ENCODE results near the gene ZNF768.
"Not testable (repeated sequence)": the region's sequence is repeated elsewhere in the genome, so short reads cannot be mapped to it uniquely, and the experiment has no call there.

Gene ZNF768

GRCh38 chr16:30533146-30533522 is 6.8 kb upstream of the ZNF768 start:
- DNase-seq (ENCODE audit: low spot score): no peak

DNA sequence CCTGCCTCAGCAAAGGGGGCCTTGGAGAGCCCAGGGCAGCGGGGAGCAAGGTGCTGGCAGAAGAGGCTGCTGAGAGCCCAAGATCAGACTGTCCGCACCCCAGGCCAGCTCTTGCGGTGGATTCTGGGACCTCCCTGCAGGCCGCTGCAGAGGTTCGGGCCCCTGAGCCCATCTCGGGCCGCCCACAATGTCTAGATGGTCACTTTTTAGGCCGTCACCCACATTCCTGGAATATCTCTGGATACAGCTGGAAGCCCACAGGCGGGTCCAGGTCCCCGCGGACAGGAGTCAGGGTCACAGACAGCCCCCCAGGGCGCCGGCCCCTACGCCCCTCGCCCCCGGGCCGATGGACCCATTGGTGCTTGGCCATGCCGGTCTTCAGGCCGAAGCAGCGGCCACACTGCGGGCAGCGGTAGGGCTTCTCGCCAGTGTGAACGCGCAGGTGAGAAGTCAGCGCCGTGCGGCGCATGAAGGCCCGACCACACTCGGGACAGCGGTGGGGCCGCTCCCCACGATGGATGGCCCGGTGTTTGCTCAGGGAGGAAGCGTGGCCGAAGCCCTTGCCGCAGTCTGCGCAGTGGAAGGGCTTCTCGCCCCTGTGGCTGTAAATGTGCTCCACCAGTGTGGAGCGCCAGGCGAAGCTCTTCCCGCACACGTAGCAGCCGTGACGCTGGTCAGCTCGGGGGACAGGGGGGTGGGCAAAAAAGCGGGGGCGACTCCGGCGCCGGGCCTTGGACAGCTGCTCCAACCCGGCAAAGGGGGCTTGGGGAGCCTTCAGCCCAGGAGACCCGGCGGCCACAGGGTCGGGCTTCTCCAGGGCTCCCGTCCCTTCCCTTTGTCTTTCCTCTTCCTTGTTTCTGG is 6.1 kb upstream of the ZNF768 start:
- no peak for DNase-seq (ENCODE audit: low spot score)

DNA sequence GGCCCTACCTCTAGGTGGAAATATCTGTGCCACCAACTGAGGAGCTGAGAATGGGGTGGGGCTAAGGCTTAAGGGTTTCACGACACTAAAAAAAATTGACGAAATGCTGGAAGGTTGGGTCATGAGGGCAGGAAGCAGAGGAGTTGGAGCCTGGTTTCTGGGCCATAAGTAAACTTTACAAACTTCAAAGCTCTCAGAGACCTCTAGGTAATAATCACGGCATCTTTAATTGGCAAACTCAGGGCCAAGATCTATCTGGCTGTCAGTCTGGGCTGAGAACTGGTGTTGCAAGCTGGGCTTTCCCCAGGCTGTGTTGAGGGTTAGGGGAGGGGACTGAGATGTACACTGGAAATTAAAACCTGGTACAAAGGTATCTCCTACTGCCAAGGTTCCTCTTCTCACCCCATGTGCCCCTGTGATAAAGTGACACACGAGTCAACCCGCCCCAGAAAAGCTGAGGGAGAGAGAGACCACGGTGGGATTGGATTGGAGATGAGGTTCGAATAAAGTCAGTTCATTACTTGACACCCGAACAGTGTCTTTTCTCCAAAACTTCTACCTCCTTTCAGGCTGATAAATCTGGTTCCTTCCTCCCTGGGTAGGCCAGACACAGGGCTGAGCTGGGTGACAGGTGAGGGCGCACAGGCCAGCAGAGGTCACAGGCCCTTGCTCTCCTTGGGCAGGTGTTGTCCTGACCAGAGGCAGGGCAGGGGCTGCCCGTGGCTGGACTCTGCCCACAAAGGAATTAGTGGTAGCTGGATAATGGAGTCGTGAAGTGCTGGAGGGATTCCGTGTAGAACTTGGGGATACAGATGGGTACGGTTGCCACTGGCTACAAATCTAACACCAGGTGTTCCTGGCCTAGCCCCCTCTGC is 4.0 kb upstream of the ZNF768 start:
- no peak for DNase-seq (ENCODE audit: low spot score)

DNA sequence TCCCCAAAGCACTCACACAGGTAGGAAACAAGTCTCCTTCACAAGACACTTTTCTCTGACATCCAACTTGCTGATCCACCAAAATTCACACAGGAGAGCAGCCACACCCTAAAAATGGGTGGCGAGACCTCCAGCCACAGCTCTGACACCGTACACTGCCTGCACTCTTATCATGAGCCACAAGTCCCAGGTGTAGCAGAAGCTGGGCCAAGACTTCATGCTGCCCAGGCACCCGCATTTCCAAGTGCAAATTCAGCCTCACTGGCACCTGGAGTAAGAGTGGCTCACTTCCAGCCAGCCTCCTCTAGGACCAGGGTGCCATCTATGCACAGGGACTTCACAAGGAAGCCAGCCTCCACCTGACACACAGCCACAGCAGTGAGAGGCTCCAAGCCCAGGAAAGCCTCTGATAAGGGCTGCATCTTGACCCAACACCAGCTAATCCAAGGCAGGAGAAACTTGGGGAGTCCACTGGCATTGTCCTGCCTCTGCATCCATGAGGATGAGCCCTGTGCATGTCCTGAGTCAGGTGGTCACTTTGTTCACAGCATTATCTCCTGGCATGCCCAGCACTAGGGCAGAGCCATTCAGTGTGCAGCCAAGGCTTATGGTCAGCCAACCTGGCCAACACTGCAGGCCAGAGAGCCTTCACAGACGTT is 2.6 kb upstream of the ZNF768 start:
- DNase-seq (ENCODE audit: low spot score): no peak

DNA sequence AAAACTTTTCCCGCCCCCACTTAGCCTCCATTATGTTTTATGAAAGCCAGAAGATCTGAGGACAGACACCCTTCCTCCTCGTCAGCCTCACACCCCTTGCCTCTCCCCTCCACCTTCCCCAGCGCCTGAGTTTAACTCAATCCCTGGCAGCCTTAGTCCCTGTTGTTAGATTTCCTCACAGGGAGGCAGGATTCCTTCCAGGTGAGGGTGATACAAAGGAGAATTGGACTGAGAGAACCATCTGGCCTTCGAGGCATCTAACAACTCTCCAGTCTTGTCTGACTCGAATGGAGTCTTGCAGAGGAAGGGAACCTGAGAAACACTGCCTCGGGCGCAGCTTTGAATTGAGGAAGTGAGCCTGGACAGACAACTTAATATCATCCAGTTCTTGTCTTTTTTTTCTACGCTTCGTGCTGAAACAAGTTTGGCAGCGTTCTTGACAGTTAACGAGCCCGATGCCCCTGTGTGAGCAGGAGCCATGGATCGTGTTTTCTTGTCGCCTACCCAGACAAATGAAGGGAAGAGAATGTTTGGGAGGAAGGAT is 1.3 kb upstream of the ZNF768 start:
- DNase-seq (ENCODE audit: low spot score): no peak

DNA sequence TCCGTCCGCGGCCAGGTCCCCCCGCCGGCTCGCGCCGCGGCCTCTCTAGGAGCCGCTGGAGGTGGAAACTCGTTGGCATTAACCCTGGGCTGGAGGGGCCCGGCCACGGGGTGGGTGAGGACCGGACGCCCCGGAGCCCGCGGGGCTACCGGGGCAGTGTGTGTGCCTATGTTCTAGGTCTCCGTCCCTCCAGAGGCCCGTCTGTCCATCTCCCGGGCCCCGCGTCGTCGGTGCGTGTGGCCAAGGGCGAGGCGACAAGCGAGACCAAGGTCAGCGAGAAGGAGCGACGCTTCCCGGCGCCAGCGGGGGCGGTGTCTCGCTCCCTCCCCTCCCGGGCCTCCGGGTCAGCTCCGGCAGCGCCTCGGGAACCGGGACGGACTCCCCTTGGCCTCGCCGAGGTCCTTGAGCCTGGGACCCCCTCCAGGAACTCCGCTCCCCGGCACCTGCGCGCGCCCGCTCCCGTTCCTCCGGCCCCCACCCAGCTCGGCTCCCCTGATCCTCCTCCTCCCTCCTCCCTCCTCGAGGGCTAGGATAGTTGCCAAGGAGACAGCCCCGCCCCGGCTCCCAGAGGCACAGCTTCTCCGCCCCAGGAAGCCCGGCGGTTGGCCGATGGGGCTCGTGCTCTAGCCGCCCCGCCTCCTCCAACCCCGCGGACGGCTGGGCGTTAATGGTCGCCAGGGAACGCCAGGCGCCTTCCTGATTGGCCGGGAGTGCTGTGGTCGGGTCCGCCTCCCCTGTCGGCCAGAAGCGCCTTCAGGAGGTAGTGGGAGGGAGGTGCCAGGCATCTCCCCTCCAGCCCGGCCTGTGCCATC is 663 bp upstream of the ZNF768 start:
- peak; percentile 98 for DNase-seq (ENCODE audit: low spot score)

DNA sequence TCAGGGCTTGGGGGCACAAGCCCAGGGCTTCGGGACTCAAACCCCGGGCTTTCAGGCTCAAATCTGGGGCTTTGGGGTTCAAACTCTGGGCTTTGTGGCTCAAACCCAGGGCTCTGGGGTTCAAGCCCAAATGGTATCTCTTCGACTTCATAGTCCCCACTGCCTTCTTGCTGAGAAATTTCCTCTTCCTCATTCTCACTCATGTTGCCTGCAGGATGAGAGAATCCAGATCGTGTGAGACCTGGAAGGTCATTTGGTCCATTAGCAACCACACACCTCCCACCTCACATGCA is 576 bp downstream of the ZNF768 start:
- DNase-seq (ENCODE audit: low spot score): no peak

- DNase-seq (ENCODE audit: low spot score): no peak
Measured at GRCh38 chr16:30524575-30525568, 1.5 kb downstream of the ZNF768 start.

GRCh38 chr16:30523768-30524574 is 2.4 kb downstream of the ZNF768 start:
- DNase-seq (ENCODE audit: low spot score): no peak

GRCh38 chr16:30522702-30523463 is 3.5 kb downstream of the ZNF768 start:
- DNase-seq (ENCODE audit: low spot score): not testable (repeated sequence)

GRCh38 chr16:30521873-30522641 is 4.3 kb downstream of the ZNF768 start:
- DNase-seq (ENCODE audit: low spot score): no peak

- no peak for DNase-seq (ENCODE audit: low spot score)
Measured at GRCh38 chr16:30521476-30521872, 4.9 kb downstream of the ZNF768 start.

- no peak for DNase-seq (ENCODE audit: low spot score)
Measured at GRCh38 chr16:30519120-30520049, 7.0 kb downstream of the ZNF768 start.

GRCh38 chr16:30518552-30518951 is 7.8 kb downstream of the ZNF768 start:
- no peak for DNase-seq (ENCODE audit: low spot score)

- DNase-seq (ENCODE audit: low spot score): no peak
Measured at GRCh38 chr16:30515275-30515674, 11.1 kb downstream of the ZNF768 start.

GRCh38 chr16:30511509-30511908 is 14.9 kb downstream of the ZNF768 start:
- DNase-seq (ENCODE audit: low spot score): no peak

DNA sequence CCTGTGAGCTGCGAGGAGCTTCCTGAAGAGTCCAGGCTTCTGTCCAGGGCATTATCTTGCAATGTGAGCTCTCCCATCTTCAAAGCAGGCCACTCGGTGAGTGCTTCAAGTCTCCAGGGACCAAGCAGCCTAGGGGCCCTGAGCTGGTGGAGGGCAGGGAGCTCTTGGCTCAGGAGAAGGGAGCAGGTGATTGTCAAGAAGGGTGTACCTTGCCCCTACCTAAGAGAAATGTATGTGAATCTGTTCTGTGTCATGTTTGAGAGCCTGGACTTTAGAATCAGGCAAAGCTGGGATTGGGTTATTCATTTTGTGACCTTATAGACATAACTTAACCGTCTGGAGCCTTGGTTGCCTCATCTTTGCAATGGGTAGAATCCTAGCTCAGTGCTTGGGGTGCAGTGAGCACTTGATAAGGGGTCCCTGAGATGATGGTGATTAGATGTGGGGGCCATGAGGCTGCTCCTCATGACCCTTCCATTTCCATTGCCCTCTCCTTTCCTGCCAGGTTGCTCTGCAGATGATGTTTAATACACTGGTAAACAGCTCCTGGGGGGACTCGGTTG is 15.9 kb downstream of the ZNF768 start:
- no peak for DNase-seq (ENCODE audit: low spot score)

Measured in activated CD4-positive, alpha-beta T cell treated with anti-CD3 and anti-CD28 coated beads, Interleukin-2, Interleukin-4, amounts not matched to agents 100 ng/mL and 50 ng/mL, durations not matched to agents 16 hours and 8 hours (primary cell).